Gastrocnemius medialis (tissue), 4 donors: ENCODE results near the gene TTLL12. TPM values are rescaled to one million over a fixed set of nuclear protein-coding genes. Genes with fewer than 3 reads are reported as not detected.

Experiments
- ATAC-seq, 2 donors: fragments of 150-250 bp; one replicate each; pipeline ENCODE4 v1.9.1; 2016
- DNase-seq, 2 donors: peaks; one replicate each; pipeline ENCODE4 v3.0.0-alpha.2; 2019
- H3K27ac ChIP-seq, 4 donors: fragments of 200-600 bp; sonication (generic); 1 replicate in 1 of 4; 2 replicates in 3 of 4; pipeline ENCODE4 v1.5.1; 2016 to 2018; ENCODE audit warnings: mild to moderate bottlenecking in 2 of 4, moderate library complexity in 1 of 4
- H3K27me3 ChIP-seq, 3 donors: fragments of 200-600 bp; sonication (generic) in 2 of 3; 1 replicate in 1 of 3; 2 replicates in 2 of 3; pipeline versions ENCODE4 v1.5.1 to v1.6.0; 2016 to 2019; ENCODE audit warnings: mild to moderate bottlenecking in 1 of 3, moderate library complexity in 1 of 3
- H3K36me3 ChIP-seq, 2 donors: fragments of 200-600 bp; sonication (generic) in 1 of 2; one replicate each; pipeline ENCODE4 v1.5.1; 2017 to 2018
- H3K4me1 ChIP-seq, 2 donors: fragments of 200-600 bp; sonication (generic) in 1 of 2; one replicate each; pipeline ENCODE4 v1.5.1; 2016 to 2017; ENCODE audit warnings: mild to moderate bottlenecking in 2 of 2
- H3K4me3 ChIP-seq, 4 donors: fragments of 200-600 bp; sonication (generic) in 3 of 4; 1 replicate in 1 of 4; 2 replicates in 3 of 4; pipeline ENCODE4 v1.5.1; 2016 to 2019; ENCODE audit warnings: mild to moderate bottlenecking in 2 of 4
- H3K9me3 ChIP-seq, 3 donors: fragments of 200-600 bp; sonication (generic) in 2 of 3; 1 replicate in 1 of 3; 2 replicates in 2 of 3; pipeline ENCODE4 v1.5.1; 2016 to 2019
- CTCF ChIP-seq, 5 experiments: fragments of 450-650 bp in 3 of 5; fragments of 200-600 bp in 2 of 5; sonication (generic) in 2 of 5; IDR thresholded peaks in 4 of 5; conservative IDR thresholded peaks in 1 of 5; 1 replicate in 4 of 5; 2 replicates in 1 of 5; pipeline ENCODE4 v1.5.1; 2016 to 2019; ENCODE audit warnings: antibody characterized with exemption in 5 of 5, mild to moderate bottlenecking in 3 of 5, moderate library complexity in 3 of 5
- POLR2A ChIP-seq, 2 donors: fragments of 450-650 bp; IDR thresholded peaks; one replicate each; pipeline ENCODE4 v1.6.1; 2017; ENCODE audit warnings: antibody characterized with exemption in 2 of 2, mild to moderate bottlenecking in 2 of 2, moderate library complexity in 2 of 2
- in situ Hi-C, 4 donors: fragments of 200-750 bp; cut with MboI; loops; one replicate each; pipeline versions ENCODE4 v1.15.0 to v1.8.0; 2017; ENCODE audit warnings: low sequenced_read_pairs in 4 of 4
- intact Hi-C: fragments of 100-400 bp; cut with DNase I; formaldehyde crosslinking; loops from one replicate; pipeline ENCODE4 v1.15.1; 2023; ENCODE audit warnings: low total_unique reads
- total RNA-seq, 4 donors: library from RNA; depleted of rRNA; stranded (reverse); fragments of >200 nt; gene quantifications; one replicate each; pipeline versions ENCODE4 v1.1.0 to v1.2.3, GENCODE V29; 2016

The TTLL12 gene
- total RNA-seq, 4 donors from 2014 or later = 13.7 to 41.8 (median 19.6) TPM

- no peak overlapping the region for H3K4me3 ChIP-seq
- TF ChIP-seq CTCF (IDR thresholded peaks at IDR 0.05 in 4 of 5, conservative IDR thresholded peaks at IDR 0.05 in 1 of 5) = no peak
- no peak for TF ChIP-seq POLR2A (IDR thresholded peaks at IDR 0.05)
- H3K9me3 ChIP-seq = no peaks in the 10 kb centered on the region
- ATAC-seq = no peak
- H3K36me3 ChIP-seq = peaks cover 0 to 15% of the 10 kb centered on the region in 2 donors
- intact Hi-C loops = no loop called here
- DNase-seq = no peak
- in situ Hi-C loops = no loop called here
- no peaks in the 10 kb centered on the region for H3K27me3 ChIP-seq
- peaks cover 10 to 12% of the 10 kb centered on the region in 2 donors for H3K4me1 ChIP-seq
- H3K27ac ChIP-seq = no peak overlapping the region
Measured at GRCh38 chr22:43182726-43183125, 4.2 kb downstream of the TTLL12 start.

- Histone ChIP-seq H3K4me1 (peaks cover 10 to 12% of the 10 kb centered on the region in 2 donors), H3K9me3 (no peaks in the 10 kb centered on the region), H3K36me3 (peaks cover 0 to 15% of the 10 kb centered on the region in 2 donors), H3K27ac (no peak overlapping the region), H3K4me3 (no peak overlapping the region), H3K27me3 (no peaks in the 10 kb centered on the region)
- no peak for ATAC-seq
- TF ChIP-seq POLR2A (IDR thresholded peaks at IDR 0.05) = no peak
- no peak for TF ChIP-seq CTCF (IDR thresholded peaks at IDR 0.05 in 4 of 5, conservative IDR thresholded peaks at IDR 0.05 in 1 of 5)
- intact Hi-C loops (no loop called here), in situ Hi-C loops (no loop called here)
- no peak for DNase-seq
Measured at GRCh38 chr22:43182118-43182517, 4.8 kb downstream of the TTLL12 start.

GRCh38 chr22:43181321-43182076, 5.4 kb downstream of the TTLL12 start:
- in situ Hi-C loops (no loop called here), intact Hi-C loops (no loop called here)
- H3K9me3 ChIP-seq = no peaks in the 10 kb centered on the region
- no peak for ATAC-seq
- no peaks in the 10 kb centered on the region for H3K27me3 ChIP-seq
- peaks cover 0 to 15% of the 10 kb centered on the region in 2 donors for H3K36me3 ChIP-seq
- H3K4me3 ChIP-seq = no peak overlapping the region
- DNase-seq = no peak
- no peak overlapping the region for H3K27ac ChIP-seq
- TF ChIP-seq CTCF (IDR thresholded peaks at IDR 0.05 in 4 of 5, conservative IDR thresholded peaks at IDR 0.05 in 1 of 5) (no peak), POLR2A (IDR thresholded peaks at IDR 0.05) (no peak)
- H3K4me1 ChIP-seq = peaks cover 10 to 12% of the 10 kb centered on the region in 2 donors

- intact Hi-C loops (no loop called here), in situ Hi-C loops (no loop called here)
- no peak overlapping the region for H3K4me3 ChIP-seq
- DNase-seq (no peak), ATAC-seq (no peak)
- H3K27me3 ChIP-seq = no peaks in the 10 kb centered on the region
- peaks cover 0 to 21% of the 10 kb centered on the region in 2 donors for H3K36me3 ChIP-seq
- H3K9me3 ChIP-seq = no peaks in the 10 kb centered on the region
- TF ChIP-seq POLR2A (IDR thresholded peaks at IDR 0.05) (no peak), CTCF (IDR thresholded peaks at IDR 0.05 in 4 of 5, conservative IDR thresholded peaks at IDR 0.05 in 1 of 5) (no peak)
- no peak overlapping the region for H3K27ac ChIP-seq
- H3K4me1 ChIP-seq = peaks cover 2 to 5% of the 10 kb centered on the region in 2 donors
Measured at GRCh38 chr22:43180670-43181069, 6.3 kb downstream of the TTLL12 start.

GRCh38 chr22:43179911-43180195, 7.1 kb downstream of the TTLL12 start:
- Histone ChIP-seq H3K4me3 (no peak overlapping the region), H3K27ac (no peak overlapping the region), H3K36me3 (peaks cover 0 to 27% of the 10 kb centered on the region in 2 donors), H3K27me3 (no peaks in the 10 kb centered on the region), H3K9me3 (no peaks in the 10 kb centered on the region), H3K4me1 (no peaks in the 10 kb centered on the region)
- ATAC-seq (no peak), DNase-seq (no peak)
- no peak for TF ChIP-seq POLR2A (IDR thresholded peaks at IDR 0.05)
- no peak for TF ChIP-seq CTCF (IDR thresholded peaks at IDR 0.05 in 4 of 5, conservative IDR thresholded peaks at IDR 0.05 in 1 of 5)
- in situ Hi-C loops (no loop called here), intact Hi-C loops (no loop called here)
